DND-41 (cell line): ENCODE data around the gene SP5.

ENCODE experiments used
- ATAC-seq: fragments of 200-7000 bp; cut with Tn5 transposase; 3 replicates; pipeline ENCODE4 v1.9.1; 2021; ENCODE audit warnings: low read depth; ENCODE audit not compliant: insufficient read depth
- DNase-seq: peaks from one replicate; pipeline ENCODE4 v3.0.0-alpha.2; 2020
- H2AFZ ChIP-seq: 2 replicates; pipeline ENCODE4 v1.6.0; 2012; ENCODE audit warnings: low read depth, low read length
- H3K27ac ChIP-seq: 2 replicates; pipeline ENCODE4 v1.5.1; 2012; ENCODE audit warnings: low read length, inconsistent platforms
- H3K27me3 ChIP-seq: fragments of 200-600 bp; sonication (generic); 2 replicates; pipeline ENCODE4 v1.6.0; 2012; ENCODE audit warnings: low read length, mild to moderate bottlenecking, inconsistent platforms; ENCODE audit not compliant: insufficient read depth, poor library complexity
- H3K36me3 ChIP-seq: 2 replicates; pipeline ENCODE4 v1.5.1; 2012; ENCODE audit warnings: low read length, inconsistent platforms; ENCODE audit not compliant: insufficient read depth
- H3K4me1 ChIP-seq: 2 replicates; pipeline ENCODE4 v1.5.1; 2012; ENCODE audit warnings: mild to moderate bottlenecking, low read length; ENCODE audit not compliant: insufficient read depth
- H3K4me2 ChIP-seq: 2 replicates; pipeline ENCODE4 v1.6.0; 2012; ENCODE audit warnings: mild to moderate bottlenecking, moderate library complexity, low read length, inconsistent platforms; ENCODE audit not compliant: insufficient read depth
- H3K4me3 ChIP-seq, 2 experiments: fragments of 200-600 bp in 1 of 2; shearing (Covaris generic) in 1 of 2; 2 replicates each; pipeline ENCODE4 v1.5.1; 2012 to 2016; ENCODE audit warnings: inconsistent platforms in 2 of 2, low read length in 2 of 2, mild to moderate bottlenecking in 2 of 2, low read depth in 1 of 2, moderate library complexity in 1 of 2
- H3K79me2 ChIP-seq: 2 replicates; pipeline ENCODE4 v1.6.0; 2012; ENCODE audit warnings: low read length, inconsistent platforms; ENCODE audit not compliant: insufficient read depth
- H3K9ac ChIP-seq: 2 replicates; pipeline ENCODE4 v1.6.0; 2012; ENCODE audit warnings: low read depth, mild to moderate bottlenecking, inconsistent platforms, low read length, moderate library complexity
- H3K9me3 ChIP-seq: 2 replicates; pipeline ENCODE4 v1.5.1; 2012; ENCODE audit warnings: low read length, moderate library complexity, mild to moderate bottlenecking, inconsistent platforms; ENCODE audit not compliant: insufficient read depth, severe bottlenecking
- H4K20me1 ChIP-seq: 2 replicates; pipeline ENCODE4 v1.6.0; 2012; ENCODE audit warnings: low read length; ENCODE audit not compliant: insufficient read depth
- CTCF ChIP-seq: IDR thresholded peaks from 2 replicates; pipeline ENCODE4 v1.5.1; 2012; ENCODE audit warnings: borderline replicate concordance, low read length, moderate library complexity, mild to moderate bottlenecking; ENCODE audit not compliant: poor library complexity, severe bottlenecking; ENCODE audit errors: extremely low read depth
- EZH2 ChIP-seq: IDR thresholded peaks from 3 replicates; pipeline ENCODE4 v1.6.1; 2012; ENCODE audit warnings: borderline replicate concordance, low read depth, mild to moderate bottlenecking, moderate library complexity, low read length, inconsistent platforms; ENCODE audit not compliant: severe bottlenecking

The SP5 gene

GRCh38 chr2:170715062-170715931 lies at the start of gene SP5:
Gene SP5, plus strand, starts transcription at chr2:170715337. Its CDS starts 176 bp downstream, at chr2:170715513.
- DNase-seq (no peak), ATAC-seq (no peak)
- H4K20me1 ChIP-seq = no peaks in the 10 kb centered on the region
- H3K27ac ChIP-seq = no peak within 1 kb of the TSS
- H3K4me2 ChIP-seq = no peak within 1 kb of the TSS
- no peak within 1 kb of the TSS for H2AFZ ChIP-seq
- no peaks in the 10 kb centered on the region for H3K36me3 ChIP-seq
- TF ChIP-seq CTCF (no peak), EZH2 (no peak)
- H3K79me2 ChIP-seq = no peaks in the 10 kb centered on the region
- H3K9ac ChIP-seq = no peak within 1 kb of the TSS
- H3K27me3 ChIP-seq = no peaks in the 10 kb centered on the region
- H3K4me1 ChIP-seq = no peaks in the 10 kb centered on the region
- H3K4me3 ChIP-seq = no peak within 1 kb of the TSS
- H3K9me3 ChIP-seq = peaks cover 11% of the 10 kb centered on the region

DNA sequence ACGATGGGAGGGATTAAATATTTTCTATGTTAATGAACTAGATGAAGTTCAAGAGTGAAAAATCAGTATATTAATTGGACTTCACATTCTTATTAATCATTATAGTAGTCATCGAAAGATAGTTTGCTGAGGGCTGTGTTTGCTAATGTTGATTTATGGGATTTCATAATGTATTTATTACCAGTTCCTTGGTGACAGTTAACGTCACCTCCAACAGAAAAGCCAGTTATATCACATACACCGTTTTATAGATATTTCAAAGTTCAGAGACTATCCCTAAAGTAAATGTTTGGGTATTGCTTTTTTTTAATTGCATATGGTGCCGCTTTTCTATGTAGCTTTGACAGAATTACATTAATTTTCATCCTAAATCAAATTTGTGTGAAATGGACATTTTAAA lies 49.4 kb upstream of the SP5 start:
- Histone ChIP-seq H3K27me3 (no peaks in the 10 kb centered on the region), H3K36me3 (no peaks in the 10 kb centered on the region), H3K9ac (no peak overlapping the region), H3K9me3 (no peaks in the 10 kb centered on the region), H2AFZ (no peak overlapping the region), H4K20me1 (no peaks in the 10 kb centered on the region), H3K4me1 (no peaks in the 10 kb centered on the region), H3K4me2 (no peak overlapping the region), H3K4me3 (no peak overlapping the region), H3K27ac (no peak overlapping the region), H3K79me2 (no peaks in the 10 kb centered on the region)
- TF ChIP-seq CTCF = no peak
- TF ChIP-seq EZH2 = no peak
- ATAC-seq = no peak
- DNase-seq = no peak

DNA sequence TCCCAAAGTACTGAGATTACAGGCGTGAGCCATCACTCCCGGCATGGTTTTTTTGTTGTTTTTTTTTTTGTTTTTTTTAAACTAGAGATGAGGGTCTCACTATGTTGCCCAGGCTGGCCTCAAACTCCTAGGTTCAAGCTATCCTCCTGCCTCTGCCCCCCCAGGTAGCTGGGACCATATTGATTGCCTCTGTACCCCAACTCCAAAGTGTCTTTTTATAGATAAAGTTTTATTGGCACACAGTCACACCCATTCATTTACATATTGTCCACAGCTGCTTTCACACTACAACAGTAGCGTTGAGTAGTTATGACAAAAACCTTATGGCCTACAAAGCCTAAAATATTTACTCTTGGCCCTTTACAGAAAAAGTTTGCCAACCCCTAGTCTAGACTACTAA lies 45.2 kb upstream of the SP5 start:
- Histone ChIP-seq H3K79me2 (no peaks in the 10 kb centered on the region), H2AFZ (no peak overlapping the region), H3K36me3 (no peaks in the 10 kb centered on the region), H3K4me1 (no peaks in the 10 kb centered on the region), H3K27ac (no peak overlapping the region), H3K9me3 (no peaks in the 10 kb centered on the region), H3K27me3 (no peaks in the 10 kb centered on the region), H3K4me3 (no peak overlapping the region), H3K4me2 (no peak overlapping the region), H4K20me1 (no peaks in the 10 kb centered on the region), H3K9ac (no peak overlapping the region)
- TF ChIP-seq EZH2 = no peak
- TF ChIP-seq CTCF = no peak
- ATAC-seq (no peak), DNase-seq (no peak)
